Gastrocnemius medialis (tissue), 4 donors: ENCODE data around the gene KLHL25. TPM values are rescaled to one million over a fixed set of nuclear protein-coding genes. Genes with fewer than 3 reads are reported as not detected.
A peak's percentile ranks its signal among the peaks of the same experiment; 100 is the strongest.

Experiments
- ATAC-seq, 2 donors: fragments of 150-250 bp; one replicate each; pipeline ENCODE4 v1.9.1; 2016
- DNase-seq, 2 donors: peaks; one replicate each; pipeline ENCODE4 v3.0.0-alpha.2; 2019
- H3K27ac ChIP-seq, 4 donors: fragments of 200-600 bp; sonication (generic); 1 replicate in 1 of 4; 2 replicates in 3 of 4; pipeline ENCODE4 v1.5.1; 2016 to 2018; ENCODE audit warnings: mild to moderate bottlenecking in 2 of 4, moderate library complexity in 1 of 4
- H3K27me3 ChIP-seq, 3 donors: fragments of 200-600 bp; sonication (generic) in 2 of 3; 1 replicate in 1 of 3; 2 replicates in 2 of 3; pipeline versions ENCODE4 v1.5.1 to v1.6.0; 2016 to 2019; ENCODE audit warnings: mild to moderate bottlenecking in 1 of 3, moderate library complexity in 1 of 3
- H3K36me3 ChIP-seq, 2 donors: fragments of 200-600 bp; sonication (generic) in 1 of 2; one replicate each; pipeline ENCODE4 v1.5.1; 2017 to 2018
- H3K4me1 ChIP-seq, 2 donors: fragments of 200-600 bp; sonication (generic) in 1 of 2; one replicate each; pipeline ENCODE4 v1.5.1; 2016 to 2017; ENCODE audit warnings: mild to moderate bottlenecking in 2 of 2
- H3K4me3 ChIP-seq, 4 donors: fragments of 200-600 bp; sonication (generic) in 3 of 4; 1 replicate in 1 of 4; 2 replicates in 3 of 4; pipeline ENCODE4 v1.5.1; 2016 to 2019; ENCODE audit warnings: mild to moderate bottlenecking in 2 of 4
- H3K9me3 ChIP-seq, 3 donors: fragments of 200-600 bp; sonication (generic) in 2 of 3; 1 replicate in 1 of 3; 2 replicates in 2 of 3; pipeline ENCODE4 v1.5.1; 2016 to 2019
- CTCF ChIP-seq, 5 experiments: fragments of 450-650 bp in 3 of 5; fragments of 200-600 bp in 2 of 5; sonication (generic) in 2 of 5; IDR thresholded peaks in 4 of 5; conservative IDR thresholded peaks in 1 of 5; 1 replicate in 4 of 5; 2 replicates in 1 of 5; pipeline ENCODE4 v1.5.1; 2016 to 2019; ENCODE audit warnings: antibody characterized with exemption in 5 of 5, mild to moderate bottlenecking in 3 of 5, moderate library complexity in 3 of 5
- POLR2A ChIP-seq, 2 donors: fragments of 450-650 bp; IDR thresholded peaks; one replicate each; pipeline ENCODE4 v1.6.1; 2017; ENCODE audit warnings: antibody characterized with exemption in 2 of 2, mild to moderate bottlenecking in 2 of 2, moderate library complexity in 2 of 2
- in situ Hi-C, 4 donors: fragments of 200-750 bp; cut with MboI; loops; one replicate each; pipeline versions ENCODE4 v1.15.0 to v1.8.0; 2017; ENCODE audit warnings: low sequenced_read_pairs in 4 of 4
- intact Hi-C: fragments of 100-400 bp; cut with DNase I; formaldehyde crosslinking; loops from one replicate; pipeline ENCODE4 v1.15.1; 2023; ENCODE audit warnings: low total_unique reads
- total RNA-seq, 4 donors: library from RNA; depleted of rRNA; stranded (reverse); fragments of >200 nt; gene quantifications; one replicate each; pipeline versions ENCODE4 v1.1.0 to v1.2.3, GENCODE V29; 2016

Gene KLHL25
- total RNA-seq, 4 donors from 2014 or later, result 4.8 to 7.0 (median 6.8) TPM

- H3K9me3 ChIP-seq, result no peaks in the 10 kb centered on the region
- no peaks in the 10 kb centered on the region for H3K36me3 ChIP-seq
- in situ Hi-C loops (no loop called here), intact Hi-C loops (loop anchor here (2.0 to 5.0 kb wide), 2 partner anchors 14 to 42 kb away; no protein-coding TSS in a partner anchor)
- TF ChIP-seq POLR2A (IDR thresholded peaks at IDR 0.05), result no peak
- no peak for TF ChIP-seq CTCF (IDR thresholded peaks at IDR 0.05 in 4 of 5, conservative IDR thresholded peaks at IDR 0.05 in 1 of 5)
- H3K27me3 ChIP-seq, result no peaks in the 10 kb centered on the region
- no peak for ATAC-seq
- no peak overlapping the region for H3K27ac ChIP-seq
- DNase-seq, result no peak
- H3K4me3 ChIP-seq, result no peak overlapping the region
- H3K4me1 ChIP-seq, result peaks cover 56 to 69% of the 10 kb centered on the region in 2 donors
Measured at GRCh38 chr15:85779249-85779648, 15.5 kb downstream of the KLHL25 start.

- H3K27me3 ChIP-seq, result no peaks in the 10 kb centered on the region
- ATAC-seq, result peak; percentile 47 to 78
- in situ Hi-C loops (no loop called here), intact Hi-C loops (loop anchor here (2.0 to 5.0 kb wide), 2 partner anchors 13 to 41 kb away; no protein-coding TSS in a partner anchor)
- H3K9me3 ChIP-seq, result no peaks in the 10 kb centered on the region
- H3K4me3 ChIP-seq, result no peak overlapping the region
- H3K36me3 ChIP-seq, result no peaks in the 10 kb centered on the region
- TF ChIP-seq POLR2A (IDR thresholded peaks at IDR 0.05) (no peak), CTCF (IDR thresholded peaks at IDR 0.05 in 4 of 5, conservative IDR thresholded peaks at IDR 0.05 in 1 of 5) (no peak)
- peak in 1 of 2 donors; percentile 55 for DNase-seq
- H3K27ac ChIP-seq, result peak overlapping the region in 1 of 4 donors; percentile 47
- H3K4me1 ChIP-seq, result peaks cover 58 to 68% of the 10 kb centered on the region in 2 donors
Measured at GRCh38 chr15:85778107-85778776, 16.5 kb downstream of the KLHL25 start.

GRCh38 chr15:85777250-85778106 is 17.2 kb downstream of the KLHL25 start:
- in situ Hi-C loops, result no loop called here

GRCh38 chr15:85773970-85774369 is 20.8 kb downstream of the KLHL25 start:
- in situ Hi-C loops, result no loop called here
- ATAC-seq (no peak), DNase-seq (no peak)
- Histone ChIP-seq H3K4me1 (peaks cover 41 to 44% of the 10 kb centered on the region in 2 donors), H3K9me3 (no peaks in the 10 kb centered on the region), H3K27ac (no peak overlapping the region), H3K36me3 (peaks cover 0 to 6% of the 10 kb centered on the region in 2 donors), H3K27me3 (no peaks in the 10 kb centered on the region), H3K4me3 (no peak overlapping the region)
- TF ChIP-seq CTCF (IDR thresholded peaks at IDR 0.05 in 4 of 5, conservative IDR thresholded peaks at IDR 0.05 in 1 of 5), result no peak
- no peak for TF ChIP-seq POLR2A (IDR thresholded peaks at IDR 0.05)
- intact Hi-C loops, result no loop called here

More at GRCh38 chr15:85777250-85778106, 17.2 kb downstream of the KLHL25 start:
- H3K9me3 ChIP-seq, result no peaks in the 10 kb centered on the region
- no peaks in the 10 kb centered on the region for H3K27me3 ChIP-seq
- H3K36me3 ChIP-seq, result no peaks in the 10 kb centered on the region
- no peak for TF ChIP-seq CTCF (IDR thresholded peaks at IDR 0.05 in 4 of 5, conservative IDR thresholded peaks at IDR 0.05 in 1 of 5)
- TF ChIP-seq POLR2A (IDR thresholded peaks at IDR 0.05), result no peak
- no peak overlapping the region for H3K27ac ChIP-seq
- ATAC-seq (no peak), DNase-seq (no peak)
- H3K4me1 ChIP-seq, result peaks cover 60 to 68% of the 10 kb centered on the region in 2 donors
- intact Hi-C loops, result loop anchor here (2.0 to 5.0 kb wide), 2 partner anchors 13 to 40 kb away; no protein-coding TSS in a partner anchor
- H3K4me3 ChIP-seq, result no peak overlapping the region
